Right lobe of liver (tissue), 4 donors: ENCODE measurements around the gene DGCR6.
"Not testable (repeated sequence)": the region's sequence is repeated elsewhere in the genome, so short reads cannot be mapped to it uniquely, and the experiment has no call there.

Experiments
- CTCF ChIP-seq, 4 donors: fragments of 200-600 bp in 3 of 4; fragments of 450-650 bp in 1 of 4; IDR thresholded peaks; one replicate each; pipeline versions ENCODE4 v1.5.1 to v1.8.0; 2016 to 2022; ENCODE audit warnings: antibody characterized with exemption in 4 of 4, mild to moderate bottlenecking in 2 of 4
- POLR2A ChIP-seq: fragments of 450-650 bp; IDR thresholded peaks from one replicate; pipeline ENCODE4 v1.6.1; 2017; ENCODE audit warnings: antibody characterized with exemption, mild to moderate bottlenecking
- donor health status: DM: no; HTN: no; CAD: no.
- donor health status: DM: no; HTN: no; CAD: no.
- donor health status: DM: no; HTN: yes; CAD: no.

- not testable (repeated sequence) for TF ChIP-seq CTCF (IDR thresholded peaks at IDR 0.05); POLR2A
These were observed 5.4 kb downstream of the DGCR6 start for GRCh38 chr22:18911535-18911934.
